ENCODE data around the gene VPS13D.

Gene VPS13D

DNA sequence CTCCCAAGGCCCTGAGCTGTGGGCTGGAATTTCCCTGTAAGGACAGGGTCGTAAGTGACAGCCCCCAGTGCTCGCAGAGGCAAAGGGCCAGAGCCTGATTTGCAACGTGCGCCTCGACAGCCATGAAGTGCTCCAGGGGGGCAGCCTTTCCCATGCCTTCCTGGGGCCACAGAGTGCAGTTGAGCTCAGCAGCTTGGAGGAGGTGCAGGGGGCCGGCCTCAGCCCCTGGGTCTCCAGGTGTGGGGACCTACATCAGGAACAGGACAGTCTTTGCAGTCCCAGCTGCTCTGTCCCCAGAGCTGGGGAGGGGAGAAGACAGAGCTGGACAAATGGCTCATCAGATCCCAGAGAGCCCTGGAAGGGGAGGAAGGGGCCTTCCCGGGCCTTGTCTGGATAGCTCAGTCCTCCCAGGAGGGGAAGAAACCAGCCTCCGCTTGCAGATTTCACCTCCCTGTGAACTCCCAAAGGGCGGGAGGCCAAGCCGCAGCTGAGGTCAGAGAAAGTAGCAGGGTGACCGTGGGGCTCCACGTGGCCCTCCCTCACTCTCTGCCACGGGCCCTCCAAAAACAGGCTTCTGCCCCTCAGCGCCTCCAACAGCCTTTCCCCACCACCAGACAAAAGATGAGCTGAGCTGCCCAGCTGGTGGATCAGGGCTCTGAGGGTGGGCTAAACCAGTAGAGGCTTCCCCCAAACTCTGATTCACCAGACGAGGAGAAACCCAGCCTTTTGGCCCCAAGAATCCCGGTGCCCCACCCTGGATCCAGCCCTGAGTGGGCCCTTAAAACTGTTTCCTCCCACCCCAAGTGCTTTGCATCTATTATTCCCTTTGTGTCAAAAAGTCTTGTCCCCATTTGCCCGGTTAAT, 311.7 kb downstream of the VPS13D start:
- Histone ChIP-seq H3K27ac (ENCODE audit: insufficient read depth, low read length, poor library complexity, severe bottlenecking) (no peak overlapping the region), H3K9me3 (ENCODE audit: control insufficient read depth, low read length) (no peaks in the 10 kb centered on the region), H3K4me1 (ENCODE audit: control insufficient read depth, insufficient read depth, low read length, poor library complexity, severe bottlenecking) (no peaks in the 10 kb centered on the region), H3K4me3 (ENCODE audit: insufficient read depth, low read depth, low read length, poor library complexity, severe bottlenecking) (no peak overlapping the region), H3K36me3 (ENCODE audit: control insufficient read depth, insufficient read depth, low read length) (no peaks in the 10 kb centered on the region), H3K27me3 (replicated peaks; ENCODE audit: control insufficient read depth, insufficient read depth, low read length, poor library complexity, severe bottlenecking) (no peaks in the 10 kb centered on the region)
- no peak for DNase-seq

DNA sequence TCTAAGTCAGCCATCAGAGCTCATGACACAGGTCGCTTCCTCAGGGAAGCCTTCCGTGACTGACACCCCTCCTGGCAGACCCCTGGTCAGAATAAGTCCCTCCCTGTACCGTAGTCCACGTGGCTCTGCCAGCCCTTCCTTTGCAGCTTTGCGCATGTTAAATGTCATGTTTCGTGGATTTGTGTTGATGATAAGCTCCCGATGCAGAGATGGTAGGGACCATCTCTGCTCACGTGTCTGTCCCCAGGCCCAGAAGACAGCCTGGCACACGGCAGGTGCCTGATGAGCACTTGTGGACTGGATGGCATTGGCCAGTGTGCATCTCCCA, 312.3 kb downstream of the VPS13D start:
- Histone ChIP-seq H3K4me1 (ENCODE audit: control insufficient read depth, insufficient read depth, low read length, poor library complexity, severe bottlenecking) (no peaks in the 10 kb centered on the region), H3K4me3 (ENCODE audit: insufficient read depth, low read depth, low read length, poor library complexity, severe bottlenecking) (no peak overlapping the region), H3K27ac (ENCODE audit: insufficient read depth, low read length, poor library complexity, severe bottlenecking) (no peak overlapping the region), H3K27me3 (replicated peaks; ENCODE audit: control insufficient read depth, insufficient read depth, low read length, poor library complexity, severe bottlenecking) (no peaks in the 10 kb centered on the region), H3K9me3 (ENCODE audit: control insufficient read depth, low read length) (no peaks in the 10 kb centered on the region), H3K36me3 (ENCODE audit: control insufficient read depth, insufficient read depth, low read length) (no peaks in the 10 kb centered on the region)
- DNase-seq: no peak

DNA sequence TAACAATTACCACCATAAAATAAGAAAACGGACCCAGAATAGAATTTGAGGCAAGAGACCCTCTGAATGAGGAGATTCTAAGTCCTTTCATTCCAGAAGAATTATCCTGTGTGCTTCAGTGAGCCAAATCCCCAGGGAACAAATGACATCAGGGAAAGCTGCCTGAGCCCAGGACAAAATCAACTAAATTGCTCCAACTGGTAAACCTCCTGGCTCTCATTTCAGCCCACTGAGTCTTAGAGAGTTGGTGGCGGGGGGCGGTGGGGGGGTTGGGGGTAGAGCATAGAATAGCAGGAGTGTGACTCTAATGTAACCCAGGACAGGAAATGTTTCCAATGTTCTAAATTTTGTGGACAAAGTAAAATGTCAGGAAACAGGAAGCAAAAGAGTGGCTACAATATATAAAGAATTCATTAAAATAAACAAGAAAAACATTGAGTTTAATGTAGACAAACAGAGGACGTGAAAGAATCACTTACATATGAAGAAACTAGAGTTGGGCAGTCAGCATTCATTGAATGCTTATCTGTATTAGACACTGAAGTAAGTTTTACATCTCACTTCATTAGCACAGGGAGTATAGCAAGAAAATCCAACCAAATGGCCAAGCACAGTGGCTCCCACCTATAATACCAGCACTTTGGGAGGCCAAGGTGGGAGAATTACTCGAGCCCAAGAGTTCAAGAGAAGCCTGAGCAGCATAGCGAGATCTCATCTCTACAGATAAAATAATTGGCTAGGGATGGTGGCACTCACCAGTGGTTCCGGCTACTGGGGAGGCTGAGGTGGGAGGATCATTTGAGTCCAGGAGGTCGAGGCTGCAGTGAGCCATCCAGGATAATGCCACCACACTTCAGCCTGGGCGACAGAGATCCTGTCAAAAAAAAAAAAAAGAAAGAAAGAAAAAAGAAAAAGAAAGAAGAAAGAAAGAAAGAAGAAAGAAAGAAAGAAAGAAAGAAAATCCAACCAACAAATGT, 313.1 kb downstream of the VPS13D start:
- Histone ChIP-seq H3K9me3 (ENCODE audit: control insufficient read depth, low read length) (no peaks in the 10 kb centered on the region), H3K4me1 (ENCODE audit: control insufficient read depth, insufficient read depth, low read length, poor library complexity, severe bottlenecking) (no peaks in the 10 kb centered on the region), H3K36me3 (ENCODE audit: control insufficient read depth, insufficient read depth, low read length) (no peaks in the 10 kb centered on the region), H3K27ac (ENCODE audit: insufficient read depth, low read length, poor library complexity, severe bottlenecking) (no peak overlapping the region), H3K4me3 (ENCODE audit: insufficient read depth, low read depth, low read length, poor library complexity, severe bottlenecking) (no peak overlapping the region), H3K27me3 (replicated peaks; ENCODE audit: control insufficient read depth, insufficient read depth, low read length, poor library complexity, severe bottlenecking) (no peaks in the 10 kb centered on the region)
- no peak for DNase-seq

DNA sequence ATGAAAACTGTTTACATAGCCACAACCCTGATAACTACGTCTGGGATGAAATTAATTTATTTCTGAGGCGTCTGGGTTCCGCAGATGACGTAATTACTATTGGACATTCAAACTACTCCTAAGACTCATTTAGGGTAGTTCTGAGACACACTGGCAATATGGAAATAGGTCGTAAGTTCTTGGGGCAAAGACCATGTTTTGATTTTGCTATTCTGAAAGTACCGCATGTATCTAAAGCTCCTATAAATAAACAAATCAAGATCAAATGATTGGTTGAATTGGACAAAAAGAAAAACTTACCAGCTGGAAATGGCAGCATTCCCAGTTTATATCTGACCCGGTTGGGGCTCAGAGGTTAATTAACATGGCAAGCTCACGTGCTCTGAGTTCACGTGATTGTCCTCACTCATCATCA, 313.9 kb downstream of the VPS13D start:
- no peaks in the 10 kb centered on the region for H3K27me3 ChIP-seq (replicated peaks; ENCODE audit: control insufficient read depth, insufficient read depth, low read length, poor library complexity, severe bottlenecking)
- DNase-seq: no peak

DNA sequence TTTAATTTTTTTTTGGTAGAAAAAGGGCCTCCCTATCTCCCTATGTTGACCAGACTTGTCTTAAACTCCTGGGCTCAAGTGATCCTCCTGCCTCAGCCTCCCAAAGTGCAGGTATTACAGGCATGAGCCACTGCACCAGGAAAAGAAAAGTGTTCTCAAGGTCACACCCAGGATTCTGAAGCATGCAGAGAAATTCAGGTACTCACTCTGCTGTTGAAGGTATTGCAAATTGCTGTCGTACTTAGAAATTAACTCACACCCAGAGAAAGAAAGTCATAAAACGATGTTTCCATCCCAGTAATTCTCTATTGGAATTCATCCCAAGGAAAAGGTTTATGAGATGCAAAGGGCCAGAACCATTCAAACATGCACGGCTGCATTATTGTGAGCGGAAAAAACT, 314.5 kb downstream of the VPS13D start:
- Histone ChIP-seq H3K27ac (ENCODE audit: insufficient read depth, low read length, poor library complexity, severe bottlenecking) (no peak overlapping the region), H3K36me3 (ENCODE audit: control insufficient read depth, insufficient read depth, low read length) (no peaks in the 10 kb centered on the region), H3K9me3 (ENCODE audit: control insufficient read depth, low read length) (no peaks in the 10 kb centered on the region), H3K4me3 (ENCODE audit: insufficient read depth, low read depth, low read length, poor library complexity, severe bottlenecking) (no peak overlapping the region), H3K27me3 (replicated peaks; ENCODE audit: control insufficient read depth, insufficient read depth, low read length, poor library complexity, severe bottlenecking) (no peaks in the 10 kb centered on the region), H3K4me1 (ENCODE audit: control insufficient read depth, insufficient read depth, low read length, poor library complexity, severe bottlenecking) (no peaks in the 10 kb centered on the region)
- no peak for DNase-seq

More for the DNA sequence above, 313.9 kb downstream of the VPS13D start:
- H3K9me3 ChIP-seq (ENCODE audit: control insufficient read depth, low read length): no peaks in the 10 kb centered on the region
- no peaks in the 10 kb centered on the region for H3K36me3 ChIP-seq (ENCODE audit: control insufficient read depth, insufficient read depth, low read length)
- no peak overlapping the region for H3K27ac ChIP-seq (ENCODE audit: insufficient read depth, low read length, poor library complexity, severe bottlenecking)
- H3K4me1 ChIP-seq (ENCODE audit: control insufficient read depth, insufficient read depth, low read length, poor library complexity, severe bottlenecking): no peaks in the 10 kb centered on the region
- no peak overlapping the region for H3K4me3 ChIP-seq (ENCODE audit: insufficient read depth, low read depth, low read length, poor library complexity, severe bottlenecking)

DNA sequence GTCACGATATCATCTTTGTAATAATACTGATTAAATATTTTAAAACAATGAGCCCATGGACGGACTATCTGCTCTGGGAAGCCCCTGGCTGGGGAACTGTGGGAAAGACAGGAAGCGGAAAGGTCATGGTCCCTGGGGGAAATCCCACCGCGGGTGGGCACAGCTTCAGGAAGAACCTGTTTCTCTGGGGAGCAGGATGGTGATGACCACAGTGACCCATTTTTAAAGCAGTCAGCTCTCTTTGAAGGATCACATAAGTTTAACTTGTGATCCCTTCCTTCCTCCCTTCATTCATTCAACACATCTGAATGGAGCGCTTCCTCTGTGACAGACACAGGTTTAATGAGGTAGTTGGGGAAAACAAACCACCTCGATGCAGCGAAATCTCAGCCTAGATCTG, 315.2 kb downstream of the VPS13D start:
- no peaks in the 10 kb centered on the region for H3K27me3 ChIP-seq (replicated peaks; ENCODE audit: control insufficient read depth, insufficient read depth, low read length, poor library complexity, severe bottlenecking)
- H3K4me1 ChIP-seq (ENCODE audit: control insufficient read depth, insufficient read depth, low read length, poor library complexity, severe bottlenecking): no peaks in the 10 kb centered on the region
- no peak overlapping the region for H3K4me3 ChIP-seq (ENCODE audit: insufficient read depth, low read depth, low read length, poor library complexity, severe bottlenecking)
- H3K36me3 ChIP-seq (ENCODE audit: control insufficient read depth, insufficient read depth, low read length): no peaks in the 10 kb centered on the region
- no peak overlapping the region for H3K27ac ChIP-seq (ENCODE audit: insufficient read depth, low read length, poor library complexity, severe bottlenecking)
- no peak for DNase-seq
- no peaks in the 10 kb centered on the region for H3K9me3 ChIP-seq (ENCODE audit: control insufficient read depth, low read length)

DNA sequence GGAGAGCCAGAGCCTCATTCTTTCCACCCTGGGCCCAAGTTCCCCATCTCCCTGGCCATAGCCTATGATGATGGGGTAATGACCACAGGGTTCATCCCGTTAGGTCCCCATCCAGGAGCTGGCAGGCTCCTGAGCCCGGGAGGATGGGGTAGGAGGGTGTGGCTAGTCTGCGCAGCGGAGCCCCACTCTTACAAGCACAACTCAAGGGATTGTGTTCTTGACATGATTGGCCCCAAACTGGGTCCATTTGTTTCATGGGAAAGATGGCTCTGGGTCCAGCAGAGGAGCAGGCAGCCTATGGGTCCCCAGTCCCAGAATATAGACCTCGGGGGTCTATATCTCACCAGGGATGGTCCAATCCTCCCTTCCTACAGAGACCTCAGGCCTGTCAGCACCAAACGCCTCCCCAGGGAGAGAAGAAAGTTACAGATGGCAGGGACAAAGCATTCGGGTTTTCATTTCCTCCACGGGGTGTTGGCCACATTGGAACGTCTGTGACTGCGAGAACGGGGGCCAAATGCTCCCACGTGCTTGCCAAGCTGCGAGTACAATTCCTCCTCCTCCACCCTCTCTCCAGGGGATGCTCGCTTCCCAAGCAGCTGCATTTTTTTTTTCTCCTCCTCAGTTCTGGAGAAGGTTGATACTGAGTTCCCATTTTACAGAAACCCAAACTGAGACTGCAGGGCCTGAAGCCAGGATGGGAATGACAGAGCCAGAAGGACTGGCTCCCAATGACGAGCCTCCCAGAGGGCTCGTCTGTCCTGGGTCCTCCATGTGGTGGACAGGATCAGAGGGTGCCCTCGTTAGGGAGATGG, 317.1 kb downstream of the VPS13D start:
- no peak for DNase-seq
- H3K4me3 ChIP-seq (ENCODE audit: insufficient read depth, low read depth, low read length, poor library complexity, severe bottlenecking): no peak overlapping the region

DNA sequence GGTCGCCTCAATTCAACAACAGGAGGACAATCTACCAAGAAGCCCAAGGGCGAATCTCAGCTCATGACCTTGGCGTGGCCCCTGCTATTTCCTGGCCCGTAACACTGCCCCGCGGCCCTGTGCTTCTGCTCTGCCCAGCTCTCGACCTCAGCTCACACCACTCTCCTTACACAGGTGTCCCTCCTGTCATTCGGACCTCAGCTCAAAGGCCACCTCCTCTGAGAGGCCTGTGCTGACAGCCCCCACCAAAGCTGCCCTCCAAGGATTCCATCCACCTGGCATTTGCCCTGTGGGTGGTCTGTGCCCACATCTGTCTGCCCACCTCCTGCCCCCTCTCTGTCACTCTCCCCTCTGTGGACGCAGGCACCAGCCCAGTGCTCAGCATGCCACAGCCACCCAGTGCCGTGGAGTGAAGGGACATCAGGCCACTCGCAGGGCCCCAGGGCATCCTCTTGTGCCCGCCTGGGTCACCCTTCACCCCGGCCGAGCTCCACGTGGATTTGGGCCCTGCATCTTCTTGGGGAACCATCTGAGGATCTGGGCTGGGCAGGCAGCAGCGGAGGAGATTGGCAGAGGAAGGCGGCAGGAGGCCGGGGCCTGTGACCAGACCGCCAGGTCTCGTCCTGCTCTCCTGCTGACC, 317.9 kb downstream of the VPS13D start:
- H3K27ac ChIP-seq (ENCODE audit: insufficient read depth, low read length, poor library complexity, severe bottlenecking): no peak overlapping the region
- no peaks in the 10 kb centered on the region for H3K9me3 ChIP-seq (ENCODE audit: control insufficient read depth, low read length)
- no peaks in the 10 kb centered on the region for H3K36me3 ChIP-seq (ENCODE audit: control insufficient read depth, insufficient read depth, low read length)
- no peaks in the 10 kb centered on the region for H3K27me3 ChIP-seq (replicated peaks; ENCODE audit: control insufficient read depth, insufficient read depth, low read length, poor library complexity, severe bottlenecking)
- no peaks in the 10 kb centered on the region for H3K4me1 ChIP-seq (ENCODE audit: control insufficient read depth, insufficient read depth, low read length, poor library complexity, severe bottlenecking)
- no peak overlapping the region for H3K4me3 ChIP-seq (ENCODE audit: insufficient read depth, low read depth, low read length, poor library complexity, severe bottlenecking)
- DNase-seq: no peak

More for the DNA sequence above, 317.1 kb downstream of the VPS13D start:
- Histone ChIP-seq H3K27me3 (replicated peaks; ENCODE audit: control insufficient read depth, insufficient read depth, low read length, poor library complexity, severe bottlenecking) (no peaks in the 10 kb centered on the region), H3K36me3 (ENCODE audit: control insufficient read depth, insufficient read depth, low read length) (no peaks in the 10 kb centered on the region), H3K4me1 (ENCODE audit: control insufficient read depth, insufficient read depth, low read length, poor library complexity, severe bottlenecking) (no peaks in the 10 kb centered on the region), H3K27ac (ENCODE audit: insufficient read depth, low read length, poor library complexity, severe bottlenecking) (no peak overlapping the region), H3K9me3 (ENCODE audit: control insufficient read depth, low read length) (no peaks in the 10 kb centered on the region)

DNA sequence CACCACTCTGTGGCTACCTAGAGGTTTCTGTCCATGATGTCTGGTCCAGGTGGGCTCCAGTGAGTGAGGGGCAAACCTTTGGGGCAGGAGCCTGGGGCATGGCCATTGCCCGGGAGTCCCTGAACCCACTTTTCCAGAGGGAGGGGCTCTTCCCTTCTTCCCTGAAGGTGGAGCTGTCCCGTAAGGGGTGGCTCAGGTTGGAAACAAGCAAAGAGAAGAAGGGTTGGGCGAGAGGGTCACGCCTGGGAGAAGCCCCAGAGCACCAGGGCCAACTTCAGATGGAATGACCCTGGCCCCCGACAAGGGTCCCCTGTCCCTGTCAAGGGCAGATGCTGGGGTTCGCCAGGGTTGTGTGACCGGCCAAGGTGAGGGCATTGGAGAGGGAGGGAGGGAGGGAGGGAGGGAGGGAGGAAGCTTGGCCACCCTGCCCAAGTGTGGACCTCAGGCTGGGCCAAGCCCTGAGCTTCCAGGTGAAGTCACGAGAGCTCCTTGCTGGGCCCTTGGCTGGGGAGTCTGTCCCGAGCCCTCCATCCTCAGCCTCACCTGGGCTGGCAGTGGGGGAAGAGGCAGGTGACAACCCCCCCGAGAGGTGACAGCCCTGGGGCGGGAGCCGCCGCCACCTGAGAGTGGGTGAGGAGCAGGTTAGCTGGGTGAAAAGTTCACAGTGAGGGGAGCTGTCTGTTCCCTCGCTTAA, 318.6 kb downstream of the VPS13D start:
- H3K27ac ChIP-seq (ENCODE audit: insufficient read depth, low read length, poor library complexity, severe bottlenecking): no peak overlapping the region
- H3K36me3 ChIP-seq (ENCODE audit: control insufficient read depth, insufficient read depth, low read length): no peaks in the 10 kb centered on the region
- no peaks in the 10 kb centered on the region for H3K4me1 ChIP-seq (ENCODE audit: control insufficient read depth, insufficient read depth, low read length, poor library complexity, severe bottlenecking)
- no peaks in the 10 kb centered on the region for H3K9me3 ChIP-seq (ENCODE audit: control insufficient read depth, low read length)
- no peaks in the 10 kb centered on the region for H3K27me3 ChIP-seq (replicated peaks; ENCODE audit: control insufficient read depth, insufficient read depth, low read length, poor library complexity, severe bottlenecking)
- H3K4me3 ChIP-seq (ENCODE audit: insufficient read depth, low read depth, low read length, poor library complexity, severe bottlenecking): no peak overlapping the region
- DNase-seq: no peak

Data from effector memory CD4-positive, alpha-beta T cell (primary cell).